NCI-H526 treated with DMSO at 0.1 percent for 48 hours (cell line): ENCODE results near the gene RIPOR2.
"Not testable (repeated sequence)": the region's sequence is repeated elsewhere in the genome, so short reads cannot be mapped to it uniquely, and the experiment has no call there.

Source experiments
- DNase-seq: peaks from one replicate; lab custom pipeline; 2025; lab: John Stamatoyannopoulos, UW

The RIPOR2 gene

GRCh38 chr6:24957199-24957598, 21.4 kb upstream of the RIPOR2 start:
- no peak for DNase-seq

- no peak for DNase-seq
These were observed 18.0 kb upstream of the RIPOR2 start for GRCh38 chr6:24953726-24954125.

GRCh38 chr6:24951811-24952299, 16.1 kb upstream of the RIPOR2 start:
- DNase-seq, result no peak

GRCh38 chr6:24950218-24950941, 14.6 kb upstream of the RIPOR2 start:
- DNase-seq, result no peak

- DNase-seq, result no peak
These were observed 13.3 kb upstream of the RIPOR2 start for GRCh38 chr6:24949020-24949569.

- DNase-seq, result not testable (repeated sequence)
These were observed 12.5 kb upstream of the RIPOR2 start for GRCh38 chr6:24948261-24948660.

GRCh38 chr6:24947636-24948035, 11.9 kb upstream of the RIPOR2 start:
- no peak for DNase-seq

- no peak for DNase-seq
These were observed 9.3 kb upstream of the RIPOR2 start for GRCh38 chr6:24945054-24945453.

- DNase-seq, result no peak
These were observed 8.0 kb upstream of the RIPOR2 start for GRCh38 chr6:24943774-24944173.

GRCh38 chr6:24940311-24940917, 4.7 kb upstream of the RIPOR2 start:
- no peak for DNase-seq

GRCh38 chr6:24936641-24937317, 1.0 kb upstream of the RIPOR2 start:
- DNase-seq, result no peak

GRCh38 chr6:24933868-24934401, 1.8 kb downstream of the RIPOR2 start:
- no peak for DNase-seq

- DNase-seq, result no peak
These were observed 2.5 kb downstream of the RIPOR2 start for GRCh38 chr6:24933266-24933665.

GRCh38 chr6:24932832-24933231, 2.9 kb downstream of the RIPOR2 start:
- no peak for DNase-seq

- no peak for DNase-seq
These were observed 3.8 kb downstream of the RIPOR2 start for GRCh38 chr6:24931718-24932691.

GRCh38 chr6:24931296-24931695, 4.5 kb downstream of the RIPOR2 start:
- no peak for DNase-seq

- no peak for DNase-seq
These were observed 5.3 kb downstream of the RIPOR2 start for GRCh38 chr6:24930431-24930871.

- no peak for DNase-seq
These were observed 6.5 kb downstream of the RIPOR2 start for GRCh38 chr6:24929242-24929641.

GRCh38 chr6:24927985-24928745, 7.6 kb downstream of the RIPOR2 start:
- DNase-seq, result no peak

- no peak for DNase-seq
These were observed 8.3 kb downstream of the RIPOR2 start for GRCh38 chr6:24927277-24927955.
